ENCODE results near the gene PLIN4.

- no peak for TF ChIP-seq CTCF (IDR thresholded peaks at IDR 0.05)
- no peak for TF ChIP-seq ZFX (IDR thresholded peaks at IDR 0.05; ENCODE audit: borderline replicate concordance)
Observed at GRCh38 chr19:4541114-4541805, 23.0 kb upstream of the PLIN4 start.

Measured in 22Rv1 (cell line).